Small intestine (tissue), 7 donors: ENCODE results near the gene MIPEP. TPM values are rescaled to one million over a fixed set of nuclear protein-coding genes. Genes with fewer than 3 reads are reported as not detected.

Experiments used
- DNase-seq, 2 donors: peaks; one replicate each; pipeline versions ENCODE4 v3.0.0 to v3.0.0-alpha.2; 2013
- FAIRE-seq: peaks from 2 replicates; lab custom pipeline; 2012; peaks lifted over from hg19 to GRCh38; lab: Jason Lieb, UNC
- H3K27ac ChIP-seq, 3 donors: one replicate each; pipeline ENCODE4 v1.5.1; 2013; ENCODE audit warnings: low read length in 2 of 3, mild to moderate bottlenecking in 2 of 3, control low read depth in 1 of 3, inconsistent platforms in 1 of 3, low read depth in 1 of 3, moderate library complexity in 1 of 3
- H3K27me3 ChIP-seq, 3 donors: one replicate each; pipeline ENCODE4 v1.6.1; 2013; ENCODE audit warnings: low read length in 3 of 3, inconsistent platforms in 1 of 3; ENCODE audit not compliant: control insufficient read depth in 3 of 3, insufficient read depth in 3 of 3
- H3K36me3 ChIP-seq, 3 donors: one replicate each; pipeline ENCODE4 v1.6.1; 2013; ENCODE audit warnings: low read length in 3 of 3, inconsistent platforms in 1 of 3, low read depth in 1 of 3, mild to moderate bottlenecking in 1 of 3, moderate library complexity in 1 of 3; ENCODE audit not compliant: control insufficient read depth in 3 of 3, insufficient read depth in 2 of 3
- H3K4me1 ChIP-seq, 3 donors: one replicate each; pipeline ENCODE4 v1.6.1; 2013; ENCODE audit warnings: low read length in 2 of 3, inconsistent platforms in 1 of 3, low read depth in 1 of 3, mild to moderate bottlenecking in 1 of 3, moderate library complexity in 1 of 3; ENCODE audit not compliant: control insufficient read depth in 3 of 3, insufficient read depth in 2 of 3
- H3K4me3 ChIP-seq, 3 donors: one replicate each; pipeline ENCODE4 v1.5.1; 2013; ENCODE audit warnings: low read length in 3 of 3, control low read depth in 1 of 3, inconsistent platforms in 1 of 3, low read depth in 1 of 3, mild to moderate bottlenecking in 1 of 3, moderate library complexity in 1 of 3
- H3K9me3 ChIP-seq, 2 donors: one replicate each; pipeline ENCODE4 v1.6.1; 2013; ENCODE audit warnings: low read depth in 1 of 2, low read length in 1 of 2; ENCODE audit not compliant: control insufficient read depth in 2 of 2, insufficient read depth in 1 of 2
- WGBS, 3 donors: extraction: QIAGEN DNeasy Blood & Tissue Kit; methylation state at CpG; one replicate each; pipeline ENCODE4 v1.1.7; 2013; 5-methylcytosine and 5-hydroxymethylcytosine counted together
- polyA plus RNA-seq, 4 donors: library from polyadenylated mRNA; stranded (reverse) in 3 of 4; unstranded in 1 of 4; fragments of 200-250 nt in 3 of 4; fragments of 120-200 nt in 1 of 4; gene quantifications; one replicate each; pipeline versions ENCODE4 v1.2.1 to v1.2.3, GENCODE V29; 2013
- donor health status: healthy with polysubstance abuse.
- donor health status: control.
- donor health status: control.
- donor health status: Bipolar disorder and iron deficiency.
- donor health status: healthy.

Gene MIPEP
- polyA plus RNA-seq, 4 donors = 10.3 to 19.8 (median 18.8) TPM

GRCh38 chr13:23855360-23855759, 33.8 kb downstream of the MIPEP start:
- peaks cover 0 to 9% (median 3%) of the 10 kb centered on the region in 3 donors for H3K36me3 ChIP-seq
- no peaks in the 10 kb centered on the region for H3K27me3 ChIP-seq
- H3K9me3 ChIP-seq = no peaks in the 10 kb centered on the region
- FAIRE-seq = no peak
- no peak overlapping the region for H3K4me3 ChIP-seq
- DNase-seq = no peak
- 82 to 88% (median 83%) methylated on average over 3 of the region's 3 CpGs for WGBS, 3 donors
- no peaks in the 10 kb centered on the region for H3K4me1 ChIP-seq
- H3K27ac ChIP-seq = no peak overlapping the region

DNA sequence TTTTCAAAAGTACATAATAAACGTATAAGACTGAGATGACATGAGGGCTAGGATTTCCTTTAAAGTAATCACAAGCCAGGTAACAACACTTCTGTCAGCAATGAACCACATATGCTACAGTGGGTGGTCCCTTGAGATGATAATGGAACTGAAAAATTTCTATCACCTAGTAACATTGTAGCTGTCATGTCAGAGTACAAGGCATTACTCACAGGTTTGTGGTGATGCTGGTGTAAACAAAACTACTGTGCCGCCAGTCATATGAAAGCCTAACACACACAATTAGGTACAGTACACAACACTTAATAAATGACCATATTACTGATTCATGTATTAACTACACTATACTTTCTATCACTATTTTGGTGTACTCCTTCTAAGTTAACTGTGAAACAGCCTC, 36.8 kb downstream of the MIPEP start:
- Histone ChIP-seq H3K36me3 (peaks cover 0 to 16% (median 2%) of the 10 kb centered on the region in 3 donors), H3K27ac (no peak overlapping the region), H3K4me1 (no peaks in the 10 kb centered on the region), H3K4me3 (no peak overlapping the region), H3K9me3 (no peaks in the 10 kb centered on the region), H3K27me3 (no peaks in the 10 kb centered on the region)
- 58 to 81% (median 65%) methylated on average over 2 of the region's 2 CpGs for WGBS, 3 donors
- no peak for FAIRE-seq
- no peak for DNase-seq

GRCh38 chr13:23851106-23851505, 38.1 kb downstream of the MIPEP start:
- DNase-seq = no peak
- Histone ChIP-seq H3K36me3 (peaks cover 0 to 11% (median 2%) of the 10 kb centered on the region in 3 donors), H3K4me1 (no peaks in the 10 kb centered on the region), H3K27ac (no peak overlapping the region), H3K27me3 (no peaks in the 10 kb centered on the region), H3K9me3 (no peaks in the 10 kb centered on the region), H3K4me3 (no peak overlapping the region)
- WGBS, 3 donors = 81 to 91% (median 82%) methylated on average over 2 of the region's 2 CpGs
- FAIRE-seq = no peak

GRCh38 chr13:23850134-23850533, 39.1 kb downstream of the MIPEP start:
- H3K4me1 ChIP-seq = no peaks in the 10 kb centered on the region
- H3K36me3 ChIP-seq = peaks cover 0 to 9% (median 2%) of the 10 kb centered on the region in 3 donors
- no peaks in the 10 kb centered on the region for H3K27me3 ChIP-seq
- DNase-seq = no peak
- no peak overlapping the region for H3K4me3 ChIP-seq
- H3K27ac ChIP-seq = no peak overlapping the region
- no peaks in the 10 kb centered on the region for H3K9me3 ChIP-seq
- WGBS, 3 donors = 79 to 85% (median 83%) methylated on average over 1 of the region's 1 CpG
- FAIRE-seq = no peak

DNA sequence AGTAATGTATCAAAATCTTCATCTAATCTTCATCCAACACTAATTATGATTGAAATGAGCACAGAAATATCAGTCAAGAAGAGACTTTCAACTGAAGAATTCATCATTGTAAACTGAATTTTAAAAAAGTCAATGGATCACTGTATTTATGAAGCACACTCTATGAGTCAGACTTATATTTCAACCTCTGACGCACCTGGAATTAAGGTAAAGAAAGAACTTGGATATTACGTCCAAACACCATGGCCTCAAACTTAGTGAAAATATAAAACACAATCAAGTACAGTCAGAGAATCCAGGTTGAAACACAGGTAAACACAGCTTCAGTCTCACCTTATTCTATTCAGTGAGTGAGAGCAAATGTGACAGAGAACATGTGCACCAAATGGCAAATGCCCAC, 39.5 kb downstream of the MIPEP start:
- Histone ChIP-seq H3K36me3 (peaks cover 0 to 9% (median 2%) of the 10 kb centered on the region in 3 donors), H3K9me3 (no peaks in the 10 kb centered on the region), H3K4me1 (no peaks in the 10 kb centered on the region), H3K27me3 (no peaks in the 10 kb centered on the region), H3K27ac (no peak overlapping the region), H3K4me3 (no peak overlapping the region)
- FAIRE-seq (no peak), DNase-seq (no peak)
- WGBS, 3 donors = 97 to 99% (median 99%) methylated on average over 2 of the region's 2 CpGs

DNA sequence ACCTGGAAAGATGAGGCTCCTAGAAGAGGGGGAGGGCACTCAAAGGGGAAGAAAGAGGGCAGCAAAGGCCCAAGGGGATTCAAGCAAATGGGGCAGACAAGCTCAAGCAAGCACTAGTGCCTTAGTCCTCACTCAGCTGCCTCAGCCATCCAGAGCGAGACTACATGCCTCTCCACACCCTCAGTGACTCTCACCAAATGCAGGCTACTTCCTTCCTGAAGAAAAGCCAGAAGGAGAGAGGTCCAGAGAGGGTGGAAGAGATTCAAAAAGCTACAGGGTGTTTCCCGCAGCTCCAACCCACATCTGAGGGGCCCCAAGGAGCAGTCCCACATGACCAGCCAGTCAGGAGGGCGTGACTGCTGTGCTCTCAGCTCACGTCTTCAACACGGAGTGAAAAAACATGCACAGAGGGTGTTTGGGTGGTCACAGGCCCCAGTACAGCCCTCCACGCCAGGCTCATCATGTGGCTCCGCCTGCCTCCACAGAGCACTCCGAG, 40.5 kb downstream of the MIPEP start:
- no peak overlapping the region for H3K27ac ChIP-seq

GRCh38 chr13:23848019-23848418, 41.2 kb downstream of the MIPEP start:
- 76 to 94% (median 79%) methylated on average over 2 of the region's 2 CpGs for WGBS, 3 donors
- DNase-seq = no peak
- Histone ChIP-seq H3K36me3 (peaks cover 0 to 9% (median 2%) of the 10 kb centered on the region in 3 donors), H3K27ac (no peak overlapping the region), H3K4me3 (no peak overlapping the region), H3K9me3 (no peaks in the 10 kb centered on the region), H3K4me1 (no peaks in the 10 kb centered on the region), H3K27me3 (no peaks in the 10 kb centered on the region)
- FAIRE-seq = no peak

More for the DNA sequence above, 40.5 kb downstream of the MIPEP start:
- FAIRE-seq (no peak), DNase-seq (no peak)
- H3K36me3 ChIP-seq = peaks cover 0 to 9% (median 2%) of the 10 kb centered on the region in 3 donors
- no peaks in the 10 kb centered on the region for H3K4me1 ChIP-seq
- H3K4me3 ChIP-seq = no peak overlapping the region
- 76 to 92% (median 86%) methylated on average over 8 of the region's 8 CpGs for WGBS, 3 donors
- no peaks in the 10 kb centered on the region for H3K27me3 ChIP-seq
- H3K9me3 ChIP-seq = no peaks in the 10 kb centered on the region

- Histone ChIP-seq H3K36me3 (peaks cover 0 to 9% (median 2%) of the 10 kb centered on the region in 3 donors), H3K9me3 (no peaks in the 10 kb centered on the region), H3K4me1 (no peaks in the 10 kb centered on the region), H3K27me3 (no peaks in the 10 kb centered on the region), H3K4me3 (no peak overlapping the region), H3K27ac (no peak overlapping the region)
- DNase-seq (no peak), FAIRE-seq (no peak)
- whole genome bisulfite sequencing, 3 donors = 69 to 83% (median 79%) methylated on average over 2 of the region's 2 CpGs
Measured at GRCh38 chr13:23847497-23847896, 41.7 kb downstream of the MIPEP start.
